Stromal cell of bone marrow (primary cell): ENCODE data around the gene STX11.
"Not testable (repeated sequence)": the region's sequence is repeated elsewhere in the genome, so short reads cannot be mapped to it uniquely, and the experiment has no call there.

Experiments used
- DNase-seq: peaks from one replicate; pipeline ENCODE4 v3.0.0-alpha.2; 2012; ENCODE audit warnings: low read depth

Gene STX11

DNA sequence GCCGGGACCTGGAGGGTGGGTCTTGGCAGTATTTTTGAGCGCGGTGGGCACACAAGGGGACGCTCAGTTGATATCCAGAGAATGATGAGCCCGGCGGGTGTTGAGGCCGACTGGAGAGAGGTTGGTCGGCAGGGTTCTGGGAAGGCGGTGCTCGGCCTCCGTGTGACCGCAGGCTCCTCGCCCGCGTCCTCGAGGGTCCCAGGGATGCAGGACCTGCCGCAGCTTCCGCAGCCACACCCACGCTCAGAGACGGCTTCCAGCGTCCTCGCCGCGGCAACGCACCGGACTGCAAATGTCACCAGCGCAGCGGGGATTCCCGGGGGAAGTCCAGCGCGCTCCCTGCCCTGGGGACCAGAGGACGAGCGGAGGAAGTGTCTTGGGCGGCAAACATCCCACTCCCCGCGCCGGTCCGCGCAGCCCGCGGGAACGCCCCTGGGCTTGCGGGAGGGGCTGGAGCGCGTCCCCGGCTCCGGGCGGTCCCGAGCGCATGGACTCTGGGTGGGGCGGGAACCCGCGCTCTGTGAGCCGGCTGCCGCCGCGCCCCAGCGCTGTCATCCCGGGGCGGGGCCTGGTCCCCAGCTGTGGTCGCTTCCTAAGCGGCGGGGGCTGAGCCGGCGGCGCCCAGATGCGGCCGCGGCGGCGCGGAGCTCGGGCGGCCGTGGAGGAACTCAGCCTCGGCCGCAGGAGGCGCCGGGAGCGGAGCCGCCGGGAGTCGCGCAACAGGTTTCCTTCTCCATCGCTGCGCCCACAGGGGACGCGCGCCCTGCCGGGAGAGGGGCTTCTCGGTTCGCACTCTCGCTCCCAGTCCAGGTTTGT lies at the start of gene STX11:
TSS of gene STX11 (plus strand) at position 624 of the 816 bp plus-strand sequence. CDS start 36,111 bp downstream, outside the sequence.
- DNase-seq, result no peak

GRCh38 chr6:144103026-144103563 lies 47.2 kb upstream of the STX11 start:
- DNase-seq, result no peak

- DNase-seq, result no peak
These were observed 45.8 kb upstream of the STX11 start for GRCh38 chr6:144104488-144104887.

DNA sequence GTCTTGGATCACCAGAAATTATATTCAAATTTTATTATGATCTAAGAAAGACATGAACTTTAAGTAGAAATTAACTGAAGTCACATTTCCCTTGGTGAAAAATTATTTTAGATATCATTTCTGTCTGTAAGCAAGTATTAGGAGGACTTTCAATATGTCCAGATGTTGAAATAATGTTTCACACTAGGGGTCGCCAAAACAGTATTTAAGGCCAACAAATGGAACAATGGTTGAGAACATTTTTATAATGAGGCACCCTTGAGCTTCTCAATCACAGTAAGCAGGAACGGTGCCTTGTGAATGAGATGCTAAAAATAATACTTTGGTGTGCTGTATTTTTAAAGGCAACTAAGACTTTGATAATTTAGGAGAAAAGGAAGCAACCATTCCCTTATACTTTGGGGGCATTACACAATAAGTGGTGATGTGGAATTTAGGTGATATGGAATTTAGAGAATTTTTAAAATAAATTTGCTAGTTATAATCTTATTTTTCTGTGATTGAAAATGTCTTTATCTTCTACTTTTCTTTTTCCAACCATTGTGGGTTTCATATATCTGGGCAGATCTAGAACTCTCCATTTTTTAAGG lies 45.3 kb upstream of the STX11 start:
- DNase-seq, result peak; percentile 73

DNA sequence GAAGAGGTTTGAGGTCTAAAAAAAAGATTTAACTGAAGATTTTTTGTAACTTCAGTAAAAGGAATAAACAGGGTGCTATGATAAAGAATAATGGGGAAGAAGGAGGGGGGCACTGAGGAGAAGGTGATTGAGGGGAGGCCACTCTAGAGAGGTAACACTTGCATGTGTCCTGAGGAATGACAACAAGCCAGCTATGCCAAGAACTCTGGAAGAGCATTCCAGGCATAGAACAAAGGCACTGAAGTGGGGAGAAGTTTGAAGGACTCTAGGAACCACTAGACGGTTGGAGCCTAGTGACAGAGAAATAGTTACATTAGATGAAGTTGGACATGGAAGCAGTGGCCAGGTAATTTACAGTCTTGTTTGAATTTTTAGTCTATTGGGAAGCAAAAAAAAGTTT lies 44.1 kb upstream of the STX11 start:
- no peak for DNase-seq

- no peak for DNase-seq
These were observed 40.1 kb upstream of the STX11 start for GRCh38 chr6:144110210-144110609.

DNA sequence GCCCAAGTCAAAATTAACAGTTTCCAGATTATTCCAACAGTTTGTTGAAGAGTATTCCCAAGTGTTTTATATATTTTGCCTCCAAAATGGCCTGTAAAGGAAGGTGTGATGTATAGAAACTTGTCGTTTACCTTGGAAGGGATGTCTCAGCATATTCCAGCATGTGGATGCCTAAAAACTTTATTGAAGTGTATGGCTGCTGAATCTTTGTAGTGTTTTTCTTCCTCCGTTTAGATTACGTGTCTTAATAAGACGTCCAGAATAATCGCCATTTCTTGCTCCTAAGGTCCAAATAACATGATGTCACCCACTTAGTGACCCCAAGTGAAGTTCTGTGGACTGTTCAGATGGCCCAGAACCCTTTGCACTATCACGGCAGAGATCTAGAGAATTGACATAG lies 37.0 kb upstream of the STX11 start:
- DNase-seq, result no peak

DNA sequence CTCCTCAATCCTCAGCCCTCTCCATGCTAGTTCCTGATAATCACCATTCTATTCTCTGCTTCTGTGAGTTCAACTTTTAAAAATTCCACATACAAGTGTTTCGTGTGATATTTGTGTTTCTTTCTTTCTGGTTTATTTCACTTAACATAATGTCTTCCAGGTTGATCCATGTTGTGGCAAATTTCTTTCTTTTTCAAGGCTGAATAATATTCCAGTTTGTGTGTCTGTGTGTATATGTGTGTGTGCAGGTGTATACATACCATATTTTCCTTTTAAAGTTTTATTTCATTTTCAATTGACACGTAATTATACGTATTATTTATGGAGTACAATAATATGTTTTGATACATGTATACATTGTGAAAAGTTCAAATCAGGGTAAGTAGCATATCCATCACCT lies 35.1 kb upstream of the STX11 start:
- DNase-seq, result no peak

DNA sequence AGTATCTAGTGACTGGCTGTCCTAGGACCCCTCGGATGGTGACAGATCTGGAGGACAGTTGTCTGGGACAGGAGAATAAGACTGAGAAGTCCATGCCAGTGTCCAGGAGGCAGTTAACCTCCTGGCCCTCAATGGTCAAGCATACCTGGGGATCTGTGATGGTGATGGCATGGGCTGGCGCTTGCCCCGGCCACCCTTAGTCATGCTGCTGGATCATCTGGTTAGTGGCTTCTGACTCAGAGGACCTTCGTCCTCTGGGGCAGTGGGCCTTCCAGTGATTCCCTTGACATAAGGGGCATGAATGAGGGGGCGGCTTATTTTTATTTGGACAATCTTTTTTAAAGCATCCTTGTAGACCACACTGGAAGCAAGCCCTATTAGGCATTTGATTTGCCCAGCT lies 30.9 kb upstream of the STX11 start:
- no peak for DNase-seq

DNA sequence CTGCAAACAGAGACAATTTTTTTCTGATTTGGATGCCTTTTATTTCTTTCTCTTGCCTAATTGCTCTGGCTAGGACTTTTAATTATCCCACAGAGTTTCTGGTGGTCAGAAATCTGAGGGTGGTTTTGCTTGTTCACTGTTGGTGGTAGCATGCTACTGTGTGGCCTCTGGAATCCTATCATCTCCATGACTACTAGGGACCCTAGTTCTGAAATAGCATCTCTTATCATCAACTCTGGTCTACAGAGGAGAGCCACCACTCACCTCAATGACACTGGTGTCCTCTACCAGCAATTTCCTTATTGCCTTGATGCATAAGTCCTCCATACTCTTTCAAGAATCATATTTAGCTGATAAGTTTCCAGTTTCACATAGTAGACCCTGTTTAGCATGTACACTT lies 27.5 kb upstream of the STX11 start:
- DNase-seq, result no peak

DNA sequence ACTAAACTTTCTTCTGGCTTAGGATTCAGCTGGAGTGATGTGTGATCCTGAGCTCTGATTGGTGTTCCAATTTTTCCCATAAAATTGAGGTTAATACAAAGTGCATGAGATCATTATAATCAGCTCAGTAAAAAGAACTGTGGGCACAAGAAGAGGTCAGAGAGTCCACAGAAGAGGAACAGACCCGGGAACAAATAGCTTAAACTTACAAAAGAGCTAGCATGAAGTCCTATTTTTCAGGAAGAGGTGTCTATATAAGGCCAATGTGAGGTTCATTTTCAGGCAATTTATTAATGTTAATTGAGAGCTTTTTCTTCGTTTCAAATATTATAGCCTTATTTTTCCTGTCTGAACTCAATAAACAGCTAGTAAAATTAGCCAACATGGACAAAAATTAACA lies 26.9 kb upstream of the STX11 start:
- no peak for DNase-seq

DNA sequence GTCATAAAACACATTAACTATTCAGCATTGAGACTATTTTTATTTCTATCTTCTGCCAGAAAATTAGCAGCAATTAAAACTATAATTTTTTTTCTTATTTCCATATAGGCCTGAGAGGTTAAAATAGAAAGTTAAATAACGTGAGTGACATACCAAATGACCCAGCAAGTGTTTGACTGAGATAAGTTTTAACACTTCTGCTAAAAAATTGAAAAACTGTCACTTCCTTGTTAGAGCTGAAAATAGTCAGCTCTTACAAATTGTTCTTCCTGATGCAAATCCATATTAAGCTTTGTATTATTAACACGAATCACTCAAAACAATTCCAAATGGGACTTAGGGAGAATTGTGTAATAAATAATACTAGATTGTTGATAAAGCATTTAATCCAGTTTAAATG lies 26.5 kb upstream of the STX11 start:
- DNase-seq, result no peak

DNA sequence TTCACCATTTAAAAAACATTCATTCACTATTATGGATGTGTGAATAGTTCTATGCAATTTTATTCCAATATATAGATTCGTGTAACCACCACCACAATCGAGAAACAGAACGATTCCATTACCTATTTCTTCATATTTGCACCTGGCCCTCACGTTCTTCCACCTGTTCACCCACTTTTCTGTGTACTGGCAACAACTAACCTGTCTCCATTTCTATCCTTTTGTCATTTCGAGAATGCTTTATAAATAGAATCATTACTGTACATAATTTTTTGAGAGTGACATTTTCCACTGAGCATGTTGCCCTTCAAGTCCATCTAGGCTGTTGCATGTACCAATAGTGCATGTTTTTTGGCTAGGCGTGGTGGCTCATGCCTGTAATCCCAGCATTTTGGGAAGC lies 23.2 kb upstream of the STX11 start:
- DNase-seq, result no peak

DNA sequence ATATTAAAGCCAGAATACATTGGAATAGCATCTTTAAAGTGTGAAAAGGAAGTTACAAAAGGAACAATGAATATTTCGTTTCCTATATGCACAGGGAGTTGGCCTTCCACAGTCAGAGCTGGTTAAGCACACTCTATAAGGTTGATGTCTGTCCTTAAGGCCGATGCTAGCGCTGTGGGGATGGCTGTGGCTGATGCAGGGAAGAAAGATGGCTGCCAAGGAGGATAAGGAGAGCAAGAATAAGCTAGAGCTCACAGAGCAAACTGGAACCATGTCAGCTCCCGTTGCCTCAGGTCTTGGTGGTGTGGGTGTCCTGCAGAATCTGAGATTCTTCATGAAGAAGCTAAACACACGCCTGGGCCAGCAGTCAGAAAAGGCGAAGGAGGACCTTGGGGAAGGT lies 20.8 kb upstream of the STX11 start:
- DNase-seq, result no peak

GRCh38 chr6:144131248-144131709 lies 19.0 kb upstream of the STX11 start:
- DNase-seq, result peak; percentile 75

DNA sequence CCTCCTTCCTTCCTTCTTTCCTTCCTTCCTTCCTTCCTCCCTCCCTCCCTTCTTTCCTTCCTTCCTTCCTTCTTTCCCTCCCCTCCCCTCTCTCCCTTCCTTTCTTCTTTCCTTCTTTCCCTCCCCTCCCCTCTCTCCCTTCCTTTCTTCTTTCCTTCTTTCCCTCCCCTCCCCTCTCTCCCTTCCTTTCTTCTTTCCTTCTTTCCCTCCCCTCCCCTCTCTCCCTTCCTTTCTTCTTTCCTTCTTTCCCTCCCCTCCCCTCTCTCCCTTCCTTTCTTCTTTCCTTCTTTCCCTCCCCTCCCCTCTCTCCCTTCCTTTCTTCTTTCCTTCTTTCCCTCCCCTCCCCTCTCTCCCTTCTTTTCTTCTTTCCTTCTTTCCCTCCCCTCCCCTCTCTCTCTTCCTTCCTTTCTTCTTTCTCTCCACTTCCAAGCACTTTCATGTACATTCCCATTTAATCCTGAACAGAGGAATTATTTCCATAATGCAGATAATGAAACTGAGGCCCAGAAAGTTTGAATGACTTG lies 18.1 kb upstream of the STX11 start:
- DNase-seq, result not testable (repeated sequence)

GRCh38 chr6:144133225-144133821 lies 17.0 kb upstream of the STX11 start:
- DNase-seq, result no peak

DNA sequence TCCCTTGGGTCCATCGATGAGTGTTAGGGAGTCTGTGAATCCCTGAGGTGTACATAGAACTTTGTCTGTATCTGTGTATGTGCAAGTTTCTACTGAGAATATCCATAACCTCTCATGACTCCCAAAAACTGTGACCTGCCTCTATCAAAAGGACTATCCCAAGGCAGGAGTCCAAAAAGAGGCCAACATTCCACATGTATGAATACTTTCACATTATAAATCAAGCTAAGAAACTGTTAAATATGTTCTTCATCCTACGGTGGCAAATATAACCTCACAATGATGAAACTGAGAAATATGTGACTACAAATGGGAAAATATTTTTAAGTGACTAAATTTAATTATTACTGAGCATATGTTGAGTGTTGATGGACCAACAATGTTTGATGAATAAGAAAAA lies 16.1 kb upstream of the STX11 start:
- no peak for DNase-seq

- no peak for DNase-seq
These were observed 15.6 kb upstream of the STX11 start for GRCh38 chr6:144134737-144135136.

- DNase-seq, result no peak
These were observed 11.8 kb upstream of the STX11 start for GRCh38 chr6:144138542-144138941.

GRCh38 chr6:144139817-144140216 lies 10.5 kb upstream of the STX11 start:
- no peak for DNase-seq

- DNase-seq, result no peak
These were observed 9.4 kb upstream of the STX11 start for GRCh38 chr6:144140867-144141266.

GRCh38 chr6:144141470-144141869 lies 8.8 kb upstream of the STX11 start:
- DNase-seq, result no peak
